Mesothelial cell of epicardium (in vitro differentiated cells): ENCODE results near the gene HSD11B1L. TPM values are rescaled to one million over a fixed set of nuclear protein-coding genes. Genes with fewer than 3 reads are reported as not detected.

Experiments used
- DNase-seq, 2 experiments: peaks; one replicate each; pipeline ENCODE4 v3.0.0; 2021; ENCODE audit warnings: low spot score in 2 of 2; ENCODE audit not compliant: unreplicated experiment in 2 of 2
- H3K27ac Mint-ChIP-seq: 2 replicates; pipeline ENCODE4 v1.8.0; 2021; ENCODE audit warnings: mixed read lengths
- H3K27me3 Mint-ChIP-seq: 2 replicates; pipeline ENCODE4 v1.8.0; 2021; ENCODE audit warnings: low read depth, mixed read lengths
- H3K36me3 Mint-ChIP-seq: 2 replicates; pipeline ENCODE4 v1.8.0; 2021; ENCODE audit warnings: mixed read lengths
- H3K4me1 Mint-ChIP-seq: 2 replicates; pipeline ENCODE4 v1.8.0; 2021; ENCODE audit warnings: mixed read lengths
- H3K4me3 Mint-ChIP-seq: 2 replicates; pipeline ENCODE4 v1.8.0; 2021; ENCODE audit warnings: mild to moderate bottlenecking, moderate library complexity, mixed read lengths
- H3K9me3 Mint-ChIP-seq: 2 replicates; pipeline ENCODE4 v1.8.0; 2021; ENCODE audit warnings: mixed read lengths
- CTCF ChIP-seq: fragments of 200-600 bp; sonication (generic); IDR thresholded peaks from one replicate; pipeline ENCODE4 v1.5.0; 2021; ENCODE audit warnings: antibody characterized with exemption; ENCODE audit not compliant: unreplicated experiment
- total RNA-seq: library from RNA; stranded (reverse); gene quantifications from 3 replicates; pipeline ENCODE4 v1.2.1, GENCODE V29; 2021

The HSD11B1L gene
- total RNA-seq, 1 donor from 2014 or later = 16.0 TPM

- peak overlapping the region; percentile 56 for H3K27ac Mint-ChIP-seq
- no peak for DNase-seq
- peaks cover 4% of the 10 kb centered on the region for H3K4me1 Mint-ChIP-seq
- no peaks in the 10 kb centered on the region for H3K9me3 Mint-ChIP-seq
- no peak overlapping the region for H3K4me3 Mint-ChIP-seq
- peaks cover 36% of the 10 kb centered on the region for H3K36me3 Mint-ChIP-seq
- no peaks in the 10 kb centered on the region for H3K27me3 Mint-ChIP-seq
- TF ChIP-seq CTCF = no peak
Measured at GRCh38 chr19:5667751-5668271, 13.0 kb upstream of the HSD11B1L start.

DNA sequence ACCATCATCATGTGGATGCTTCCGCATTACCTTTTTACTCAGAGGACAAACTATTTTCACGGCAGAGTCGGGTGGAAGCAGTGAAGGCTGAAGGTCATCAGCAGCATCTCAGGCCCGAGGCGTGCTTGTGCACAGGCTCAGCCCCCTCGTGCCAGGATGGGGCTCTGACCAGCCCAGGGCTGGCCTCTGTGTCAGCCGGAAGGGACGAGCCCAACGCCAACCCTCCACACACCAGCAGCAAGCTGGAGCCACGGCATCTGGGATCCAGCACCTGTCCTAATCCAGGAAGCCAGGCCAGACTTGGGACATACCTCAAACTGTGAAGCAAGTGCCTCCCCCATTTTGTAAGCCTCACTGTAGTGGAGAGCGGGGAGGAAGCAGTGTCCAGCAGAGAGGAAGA, 11.6 kb upstream of the HSD11B1L start:
- no peak overlapping the region for H3K27ac Mint-ChIP-seq
- no peak for TF ChIP-seq CTCF
- no peaks in the 10 kb centered on the region for H3K9me3 Mint-ChIP-seq
- H3K4me1 Mint-ChIP-seq = peaks cover 4% of the 10 kb centered on the region
- peaks cover 36% of the 10 kb centered on the region for H3K36me3 Mint-ChIP-seq
- no peak overlapping the region for H3K4me3 Mint-ChIP-seq
- H3K27me3 Mint-ChIP-seq = no peaks in the 10 kb centered on the region
- no peak for DNase-seq

DNA sequence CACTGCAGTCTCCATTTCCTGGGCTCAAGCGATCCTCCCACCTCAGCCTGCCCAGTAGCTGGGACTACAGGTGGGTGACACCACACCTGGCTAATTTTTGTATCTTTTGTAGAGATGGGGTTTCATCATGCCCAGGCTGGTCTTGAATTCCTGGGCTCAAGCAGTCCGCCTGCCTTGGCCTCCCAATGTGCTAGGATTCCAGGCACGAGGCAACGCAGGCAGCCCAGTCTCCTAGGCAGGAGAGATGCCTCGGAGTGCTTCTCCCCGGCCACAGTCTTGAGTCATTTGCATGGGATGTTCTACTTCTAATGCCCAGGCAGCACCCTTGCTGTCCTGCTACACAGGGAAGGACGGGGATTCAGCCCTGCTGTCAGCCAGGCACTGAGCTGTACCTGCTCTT, 9.2 kb upstream of the HSD11B1L start:
- Mint-ChIP-seq H3K4me3 (no peak overlapping the region), H3K9me3 (no peaks in the 10 kb centered on the region), H3K27ac (no peak overlapping the region), H3K4me1 (peaks cover 4% of the 10 kb centered on the region), H3K36me3 (peaks cover 18% of the 10 kb centered on the region), H3K27me3 (no peaks in the 10 kb centered on the region)
- DNase-seq = no peak
- TF ChIP-seq CTCF = no peak

DNA sequence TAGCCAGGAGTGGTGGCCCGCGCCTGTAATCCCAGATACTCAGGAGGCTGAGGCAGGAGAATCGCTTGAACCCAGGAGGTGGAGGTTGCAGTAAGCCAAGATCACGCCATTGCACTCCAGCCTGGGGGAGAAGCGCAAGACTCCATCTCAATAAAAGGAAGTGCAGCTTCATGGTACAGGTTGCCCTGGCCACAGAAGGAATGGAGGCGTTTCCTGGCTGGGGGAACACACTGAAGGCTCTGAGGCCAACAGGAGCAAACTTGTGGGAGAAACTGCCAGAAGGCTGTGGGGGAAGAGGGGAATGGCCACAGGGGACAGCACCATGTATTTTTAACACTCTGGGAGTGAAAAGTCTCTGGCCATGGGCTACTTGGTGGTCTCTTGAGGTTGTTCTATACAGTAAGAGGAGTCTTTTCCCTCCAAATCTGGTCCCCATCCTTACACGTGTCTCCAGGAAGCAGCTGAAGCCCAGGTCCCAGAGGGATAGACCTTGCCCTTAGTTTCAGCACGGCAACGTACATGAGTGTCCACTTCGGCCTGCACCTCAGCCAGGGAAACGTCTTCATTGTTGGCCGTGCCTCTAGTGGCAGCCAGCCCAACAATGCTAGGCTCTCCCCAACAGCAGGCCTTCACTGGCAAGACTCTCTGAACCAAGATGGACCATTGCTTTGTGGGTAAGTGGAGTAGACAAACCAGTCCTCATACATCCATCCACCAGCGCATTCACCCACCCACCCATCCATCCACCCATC, 7.9 kb upstream of the HSD11B1L start:
- peaks cover 2% of the 10 kb centered on the region for H3K4me1 Mint-ChIP-seq
- no peaks in the 10 kb centered on the region for H3K27me3 Mint-ChIP-seq
- H3K4me3 Mint-ChIP-seq = no peak overlapping the region
- H3K9me3 Mint-ChIP-seq = no peaks in the 10 kb centered on the region
- no peak overlapping the region for H3K27ac Mint-ChIP-seq
- no peak for DNase-seq
- TF ChIP-seq CTCF = no peak
- H3K36me3 Mint-ChIP-seq = peaks cover 13% of the 10 kb centered on the region

DNA sequence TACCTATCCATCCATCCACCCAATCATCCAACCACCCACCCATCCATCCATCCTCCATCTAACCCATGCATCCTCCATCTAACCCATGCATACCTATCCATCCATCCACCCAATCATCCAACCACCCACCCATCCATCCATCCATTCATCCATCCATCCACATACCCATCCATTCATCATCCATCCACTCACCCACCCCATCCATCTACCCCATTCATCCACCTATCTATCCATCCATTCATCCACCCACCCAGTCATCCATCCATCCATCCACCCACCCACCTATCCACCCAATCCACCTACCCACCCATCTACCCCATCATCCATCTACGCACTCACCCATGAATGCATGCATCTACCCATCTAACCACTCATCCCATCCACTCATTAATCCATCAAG, 7.1 kb upstream of the HSD11B1L start:
- Mint-ChIP-seq H3K4me1 (no peaks in the 10 kb centered on the region), H3K27me3 (no peaks in the 10 kb centered on the region), H3K27ac (no peak overlapping the region), H3K36me3 (peaks cover 11% of the 10 kb centered on the region), H3K9me3 (no peaks in the 10 kb centered on the region), H3K4me3 (no peak overlapping the region)
- TF ChIP-seq CTCF = no peak
- DNase-seq = no peak
